Nephron (organoid): Measurements from ENCODE around the gene SUB1.
A peak's percentile ranks its signal among the peaks of the same experiment; 100 is the strongest.
"Not testable (repeated sequence)": the region's sequence is repeated elsewhere in the genome, so short reads cannot be mapped to it uniquely, and the experiment has no call there.

ENCODE experiments used
- H3K27ac Mint-ChIP-seq, 3 experiments: 2 replicates each; pipeline ENCODE4 v1.8.0; 2020; ENCODE audit warnings: mixed read lengths in 3 of 3, mild to moderate bottlenecking in 2 of 3, moderate library complexity in 1 of 3
- H3K27me3 Mint-ChIP-seq: 2 replicates; pipeline ENCODE4 v1.8.0; 2021; ENCODE audit warnings: low read depth, mild to moderate bottlenecking, moderate library complexity, mixed read lengths
- H3K36me3 Mint-ChIP-seq: 2 replicates; pipeline ENCODE4 v1.8.0; 2020; ENCODE audit warnings: low read depth, mixed read lengths
- H3K4me1 Mint-ChIP-seq: 2 replicates; pipeline ENCODE4 v1.8.0; 2020; ENCODE audit warnings: mixed read lengths
- H3K4me3 Mint-ChIP-seq, 3 experiments: 2 replicates each; pipeline ENCODE4 v1.8.0; 2020; ENCODE audit warnings: mild to moderate bottlenecking in 3 of 3, mixed read lengths in 3 of 3, moderate library complexity in 2 of 3
- H3K9me3 Mint-ChIP-seq: 2 replicates; pipeline ENCODE4 v1.8.0; 2020; ENCODE audit warnings: mixed read lengths
- TF ChIP-seq, protein P1 (sequence below), 3 experiments: fragments of 200-600 bp; sonication (generic); IDR thresholded peaks; one replicate each; pipeline ENCODE4 v1.5.0; 2021; ENCODE audit warnings: antibody characterized with exemption in 3 of 3; ENCODE audit not compliant: unreplicated experiment in 3 of 3

Gene SUB1

DNA sequence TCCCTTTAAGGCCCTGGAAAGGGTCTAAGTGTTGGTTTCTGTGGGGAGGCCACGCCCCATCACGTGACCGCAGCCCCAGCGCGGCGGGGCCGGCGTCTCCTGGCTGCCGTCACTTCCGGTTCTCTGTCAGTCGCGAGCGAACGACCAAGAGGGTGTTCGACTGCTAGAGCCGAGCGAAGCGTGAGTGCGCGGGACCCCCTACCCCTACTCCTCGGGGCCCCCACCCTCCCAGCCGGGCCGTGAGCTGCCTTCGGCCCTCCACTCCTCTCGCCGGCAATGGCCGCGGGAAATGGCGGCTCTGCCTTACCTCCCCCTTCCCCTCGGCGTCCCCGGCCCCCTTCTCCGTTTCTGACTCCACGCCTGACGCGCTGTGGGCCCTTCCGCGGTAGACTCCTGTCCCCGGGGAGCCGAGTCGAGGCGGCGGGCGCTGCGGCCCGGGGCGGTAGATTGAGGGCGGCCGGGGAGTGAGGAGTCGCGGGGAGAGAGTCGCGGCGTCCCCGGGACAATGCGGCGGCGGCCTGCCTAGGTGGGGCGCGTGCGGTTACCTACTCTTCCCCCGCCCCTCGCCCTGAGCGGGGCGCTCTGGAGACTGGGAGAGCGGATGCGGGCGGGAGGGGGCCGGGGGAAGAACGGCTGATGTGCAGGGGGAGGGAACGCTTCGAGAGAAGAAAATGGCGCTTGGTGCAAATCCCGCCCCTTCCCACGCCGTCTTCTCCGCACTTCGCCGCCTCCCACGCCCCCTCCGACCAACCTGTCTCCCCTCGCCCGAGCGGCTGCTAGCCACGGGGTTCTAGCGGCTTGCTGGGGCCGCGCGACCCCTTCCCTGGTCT is at the start of gene SUB1:
SUB1 (plus strand) TSS at position 112 of the 830 bp plus-strand sequence. CDS start 2,956 bp downstream, outside the sequence.
- H3K4me1 Mint-ChIP-seq, result peaks cover 32% of the 10 kb centered on the region
- peak within 1 kb of the TSS; percentile 94 to 98 (median 96) for H3K4me3 Mint-ChIP-seq
- TF ChIP-seq, protein P1, sequence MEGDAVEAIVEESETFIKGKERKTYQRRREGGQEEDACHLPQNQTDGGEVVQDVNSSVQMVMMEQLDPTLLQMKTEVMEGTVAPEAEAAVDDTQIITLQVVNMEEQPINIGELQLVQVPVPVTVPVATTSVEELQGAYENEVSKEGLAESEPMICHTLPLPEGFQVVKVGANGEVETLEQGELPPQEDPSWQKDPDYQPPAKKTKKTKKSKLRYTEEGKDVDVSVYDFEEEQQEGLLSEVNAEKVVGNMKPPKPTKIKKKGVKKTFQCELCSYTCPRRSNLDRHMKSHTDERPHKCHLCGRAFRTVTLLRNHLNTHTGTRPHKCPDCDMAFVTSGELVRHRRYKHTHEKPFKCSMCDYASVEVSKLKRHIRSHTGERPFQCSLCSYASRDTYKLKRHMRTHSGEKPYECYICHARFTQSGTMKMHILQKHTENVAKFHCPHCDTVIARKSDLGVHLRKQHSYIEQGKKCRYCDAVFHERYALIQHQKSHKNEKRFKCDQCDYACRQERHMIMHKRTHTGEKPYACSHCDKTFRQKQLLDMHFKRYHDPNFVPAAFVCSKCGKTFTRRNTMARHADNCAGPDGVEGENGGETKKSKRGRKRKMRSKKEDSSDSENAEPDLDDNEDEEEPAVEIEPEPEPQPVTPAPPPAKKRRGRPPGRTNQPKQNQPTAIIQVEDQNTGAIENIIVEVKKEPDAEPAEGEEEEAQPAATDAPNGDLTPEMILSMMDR (IDR thresholded peaks at IDR 0.05; ENCODE audit: unreplicated experiment in 3 of 3), result no peak
- H3K27ac Mint-ChIP-seq, result peak within 1 kb of the TSS; percentile 93 to 99 (median 96)
- H3K36me3 Mint-ChIP-seq, result peaks cover 17% of the 10 kb centered on the region
- H3K27me3 Mint-ChIP-seq, result no peaks in the 10 kb centered on the region
- peaks cover 5% of the 10 kb centered on the region for H3K9me3 Mint-ChIP-seq

DNA sequence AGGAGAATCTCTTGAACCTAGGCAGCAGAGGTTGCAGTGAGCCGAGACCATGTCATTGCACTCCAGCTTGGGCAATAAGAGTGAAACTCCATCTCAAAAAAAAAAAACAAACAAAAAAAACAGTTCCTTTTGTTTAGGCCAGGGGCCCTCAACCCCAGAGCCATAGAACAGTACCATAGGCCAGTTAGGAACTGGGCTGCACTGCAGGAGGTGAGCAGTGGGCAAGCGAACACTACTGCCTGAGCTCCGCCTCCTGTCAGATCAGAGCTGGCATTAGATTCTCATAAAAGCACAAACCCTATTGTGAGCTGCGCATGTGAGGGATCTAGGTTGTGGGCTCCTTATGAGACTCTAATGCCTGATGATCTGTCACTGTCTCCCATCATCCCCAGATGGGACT is 49.1 kb upstream of the SUB1 start:
- H3K9me3 Mint-ChIP-seq, result peaks cover 2% of the 10 kb centered on the region
- H3K36me3 Mint-ChIP-seq, result no peaks in the 10 kb centered on the region
- no peak overlapping the region for H3K27ac Mint-ChIP-seq
- TF ChIP-seq, protein P1 (IDR thresholded peaks at IDR 0.05; ENCODE audit: unreplicated experiment in 3 of 3), result no peak
- no peak overlapping the region for H3K4me3 Mint-ChIP-seq
- H3K27me3 Mint-ChIP-seq, result no peaks in the 10 kb centered on the region
- peaks cover 38% of the 10 kb centered on the region for H3K4me1 Mint-ChIP-seq

DNA sequence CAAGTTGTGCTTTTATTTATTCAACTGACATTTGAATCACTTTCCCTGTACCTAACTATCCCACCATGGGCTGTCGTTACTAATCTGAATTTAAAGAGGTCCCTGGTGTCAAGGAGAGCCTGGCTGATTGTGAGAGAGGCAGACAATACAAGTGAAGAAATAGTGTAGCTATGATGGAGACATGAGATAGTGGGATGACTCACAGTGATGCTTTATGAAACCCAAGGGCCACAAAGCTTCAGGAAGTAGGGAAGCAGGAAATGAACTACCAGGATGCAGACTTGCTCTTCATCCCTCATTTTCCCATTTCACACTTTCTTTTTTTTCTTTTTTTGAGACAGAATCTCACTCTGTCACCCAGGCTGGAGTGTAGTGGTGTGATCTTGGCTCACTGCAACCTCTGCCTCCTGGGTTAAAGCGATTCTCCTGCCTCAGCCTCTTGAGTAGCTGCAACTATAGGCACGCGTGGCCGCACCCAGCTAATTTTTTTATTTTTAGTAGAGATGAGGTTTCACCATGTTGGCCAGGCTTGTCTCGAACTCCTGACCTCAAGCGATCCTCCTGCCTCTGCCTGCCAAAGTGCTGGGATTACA is 47.8 kb upstream of the SUB1 start:
- H3K9me3 Mint-ChIP-seq, result not testable (repeated sequence)

DNA sequence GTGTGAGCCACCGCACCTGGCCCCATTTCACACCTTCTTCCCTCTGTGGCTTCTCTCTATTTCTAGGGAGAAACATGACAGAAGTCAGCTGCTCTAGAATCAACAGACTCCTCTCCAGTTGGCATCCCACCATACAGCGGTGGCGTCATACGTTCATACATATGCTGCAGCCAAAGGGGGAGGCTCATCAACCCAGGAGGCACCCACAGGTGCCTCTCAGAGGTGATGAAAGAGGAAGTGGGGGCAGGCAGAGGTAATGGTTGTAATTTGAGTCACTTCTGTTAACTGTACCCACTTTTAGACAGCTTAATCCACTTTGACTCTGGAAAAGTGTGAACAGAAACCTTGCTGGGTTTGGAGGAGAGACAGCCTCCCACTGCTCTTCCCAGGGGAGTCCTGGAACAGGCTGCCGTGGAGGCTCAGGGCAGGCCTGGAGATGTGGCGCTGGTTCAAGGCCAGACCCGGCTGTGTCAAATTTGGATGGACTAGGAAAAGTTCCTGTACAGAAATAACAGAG is 47.3 kb upstream of the SUB1 start:
- Mint-ChIP-seq H3K27me3 (no peaks in the 10 kb centered on the region), H3K4me3 (no peak overlapping the region), H3K4me1 (peaks cover 29% of the 10 kb centered on the region), H3K9me3 (peaks cover 2% of the 10 kb centered on the region), H3K27ac (no peak overlapping the region), H3K36me3 (no peaks in the 10 kb centered on the region)
- TF ChIP-seq, protein P1 (IDR thresholded peaks at IDR 0.05; ENCODE audit: unreplicated experiment in 3 of 3), result no peak

More for the DNA sequence above, 47.8 kb upstream of the SUB1 start:
- not testable (repeated sequence) for H3K36me3 Mint-ChIP-seq, H3K27me3 Mint-ChIP-seq, H3K4me3 Mint-ChIP-seq
- peaks cover 29% of the 10 kb centered on the region for H3K4me1 Mint-ChIP-seq
- H3K27ac Mint-ChIP-seq, result peak overlapping the region in 1 of 3 experiments; percentile 49

DNA sequence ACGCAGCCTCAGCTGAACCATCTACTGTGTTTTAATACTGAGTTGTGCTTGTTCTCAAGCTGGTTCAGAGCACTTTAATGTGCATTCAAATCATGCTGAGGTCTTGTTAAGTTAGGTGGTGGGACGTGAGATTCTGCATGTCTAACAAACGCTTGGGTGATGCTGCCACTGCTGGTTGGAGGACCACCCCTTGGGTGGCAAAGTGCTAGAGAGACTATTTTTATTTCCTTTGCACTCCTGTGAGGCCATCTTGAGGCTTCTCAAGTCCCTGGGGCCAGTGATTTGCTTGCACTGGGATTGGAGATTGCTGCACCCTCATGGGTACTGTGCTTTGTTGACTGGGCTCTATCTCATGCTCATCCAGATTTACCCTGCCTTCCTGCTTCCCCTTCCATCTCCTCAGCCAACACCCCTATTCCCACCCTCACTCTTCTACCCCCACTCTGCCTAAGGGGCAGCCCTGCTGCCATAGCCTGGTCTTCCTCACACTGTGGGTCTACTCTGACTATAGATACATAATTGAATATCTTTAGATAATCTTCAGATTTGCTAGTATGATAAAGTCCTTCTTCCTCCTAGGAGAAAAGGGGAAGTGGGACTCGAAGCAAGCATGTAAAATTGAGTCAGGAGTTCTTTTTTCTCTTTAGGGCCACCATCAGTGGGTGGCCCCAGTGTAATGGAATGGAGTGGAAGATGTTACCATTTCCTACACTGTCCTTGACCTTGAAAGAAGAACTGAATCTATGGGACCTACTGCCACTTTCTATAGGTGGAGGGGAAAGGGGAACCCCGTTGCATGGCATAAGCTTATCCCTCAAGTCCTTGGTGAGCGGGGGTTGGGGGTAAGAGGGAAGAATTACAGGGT is 45.1 kb upstream of the SUB1 start:
- H3K27me3 Mint-ChIP-seq, result no peaks in the 10 kb centered on the region

More for the DNA sequence above, 45.1 kb upstream of the SUB1 start:
- Mint-ChIP-seq H3K4me3 (no peak overlapping the region), H3K9me3 (no peaks in the 10 kb centered on the region), H3K4me1 (peaks cover 20% of the 10 kb centered on the region), H3K27ac (peak overlapping the region in 1 of 3 experiments; percentile 41), H3K36me3 (no peaks in the 10 kb centered on the region)
- TF ChIP-seq, protein P1 (IDR thresholded peaks at IDR 0.05; ENCODE audit: unreplicated experiment in 3 of 3), result no peak
